Hepatocyte (in vitro differentiated cells): Measurements from ENCODE around the gene CAPN15.

Experiments used
- CTCF ChIP-seq: fragments of 200-600 bp; sonication (generic); IDR thresholded peaks from 2 replicates; pipeline ENCODE4 v1.5.1; 2016; ENCODE audit warnings: antibody characterized with exemption, mild to moderate bottlenecking; ENCODE audit not compliant: poor library complexity
- EZH2 ChIP-seq: fragments of 200-600 bp; sonication (generic); IDR thresholded peaks from 2 replicates; pipeline ENCODE4 v1.6.1; 2016; ENCODE audit warnings: antibody characterized with exemption, mild to moderate bottlenecking, borderline replicate concordance

- no peak for TF ChIP-seq CTCF
- TF ChIP-seq EZH2 = no peak
Measured at GRCh38 chr16:586645-587590, 59.4 kb downstream of the CAPN15 start.
